ENCODE measurements around the gene TFF1.

The TFF1 gene

DNA sequence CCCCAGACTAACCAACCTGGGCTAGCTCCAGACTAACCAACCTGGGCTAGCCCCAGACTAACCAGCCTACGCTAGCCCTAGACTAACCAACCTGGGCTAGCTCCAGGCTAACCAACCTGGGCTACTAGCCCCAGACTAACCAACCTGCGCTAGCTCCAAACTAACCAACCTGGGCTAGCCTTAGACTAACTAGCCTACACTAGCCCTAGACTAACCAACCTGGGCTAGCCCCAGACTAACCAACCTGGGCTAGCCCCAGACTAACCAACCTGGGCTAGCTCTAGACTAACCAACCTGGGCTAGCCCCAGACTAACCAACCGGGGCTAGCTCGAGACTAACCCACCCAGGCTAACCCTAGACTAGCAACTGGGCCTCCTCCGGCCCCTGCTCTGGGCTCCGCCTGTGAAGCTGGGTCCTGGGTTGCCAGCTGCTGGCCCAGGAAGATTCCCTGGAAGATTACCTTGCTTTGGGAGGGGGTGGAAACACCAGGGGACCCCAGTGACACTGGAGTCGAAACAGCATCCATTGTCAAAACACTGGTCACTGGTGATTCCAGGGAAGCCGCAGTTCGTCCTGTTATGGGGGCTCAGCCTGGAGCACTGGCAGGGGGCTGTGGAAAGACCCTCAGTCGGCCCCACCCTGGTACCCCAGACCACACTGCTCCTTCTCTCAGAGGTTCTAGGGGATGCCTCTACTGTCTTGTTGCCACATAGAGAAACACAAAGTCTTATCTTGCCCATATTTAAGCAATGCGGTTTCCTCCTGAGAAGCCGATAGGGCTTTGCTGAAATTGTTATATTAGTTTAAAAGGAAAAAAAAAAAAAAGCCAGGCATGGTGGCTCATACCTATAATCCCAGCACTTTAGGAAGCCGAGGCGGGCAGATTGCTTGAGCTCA lies 16.7 kb downstream of the TFF1 start:
- ChIA-PET POLR2A (no interaction called here), CTCF (no interaction called here)
- DNase-seq (ENCODE audit: low read depth, low spot score), result no peak
- H3K4me3 ChIP-seq (ENCODE audit: low read depth, low read length), result no peak overlapping the region
- TF ChIP-seq, protein P1, sequence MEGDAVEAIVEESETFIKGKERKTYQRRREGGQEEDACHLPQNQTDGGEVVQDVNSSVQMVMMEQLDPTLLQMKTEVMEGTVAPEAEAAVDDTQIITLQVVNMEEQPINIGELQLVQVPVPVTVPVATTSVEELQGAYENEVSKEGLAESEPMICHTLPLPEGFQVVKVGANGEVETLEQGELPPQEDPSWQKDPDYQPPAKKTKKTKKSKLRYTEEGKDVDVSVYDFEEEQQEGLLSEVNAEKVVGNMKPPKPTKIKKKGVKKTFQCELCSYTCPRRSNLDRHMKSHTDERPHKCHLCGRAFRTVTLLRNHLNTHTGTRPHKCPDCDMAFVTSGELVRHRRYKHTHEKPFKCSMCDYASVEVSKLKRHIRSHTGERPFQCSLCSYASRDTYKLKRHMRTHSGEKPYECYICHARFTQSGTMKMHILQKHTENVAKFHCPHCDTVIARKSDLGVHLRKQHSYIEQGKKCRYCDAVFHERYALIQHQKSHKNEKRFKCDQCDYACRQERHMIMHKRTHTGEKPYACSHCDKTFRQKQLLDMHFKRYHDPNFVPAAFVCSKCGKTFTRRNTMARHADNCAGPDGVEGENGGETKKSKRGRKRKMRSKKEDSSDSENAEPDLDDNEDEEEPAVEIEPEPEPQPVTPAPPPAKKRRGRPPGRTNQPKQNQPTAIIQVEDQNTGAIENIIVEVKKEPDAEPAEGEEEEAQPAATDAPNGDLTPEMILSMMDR (IDR thresholded peaks at IDR 0.05; ENCODE audit: insufficient read depth, low read length, missing control alignments), result no peak

DNA sequence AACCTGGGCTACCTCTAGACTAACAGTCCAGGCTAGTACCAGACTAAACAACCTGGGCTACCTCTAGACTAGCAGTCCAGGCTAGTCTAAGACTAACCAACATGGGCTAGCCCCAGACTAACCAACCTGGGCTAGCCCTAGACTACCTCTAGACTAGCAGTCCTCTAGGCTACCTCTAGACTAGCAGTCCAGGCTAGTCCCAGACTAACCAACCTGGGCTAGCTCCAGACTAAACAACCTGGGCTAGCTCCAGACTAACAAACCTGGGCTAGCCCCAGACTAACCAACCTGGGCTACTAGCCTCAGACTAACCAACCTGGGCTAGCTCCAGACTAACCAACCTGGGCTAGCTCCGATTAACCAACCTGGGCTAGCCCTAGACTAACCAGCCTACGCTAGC lies 17.6 kb downstream of the TFF1 start:
- H3K4me3 ChIP-seq (ENCODE audit: low read depth, low read length), result no peak overlapping the region
- CTCF ChIA-PET, result no interaction called here
- POLR2A ChIA-PET, result no interaction called here
- TF ChIP-seq, protein P1 (IDR thresholded peaks at IDR 0.05; ENCODE audit: insufficient read depth, low read length, missing control alignments), result no peak
- DNase-seq (ENCODE audit: low read depth, low spot score), result no peak

DNA sequence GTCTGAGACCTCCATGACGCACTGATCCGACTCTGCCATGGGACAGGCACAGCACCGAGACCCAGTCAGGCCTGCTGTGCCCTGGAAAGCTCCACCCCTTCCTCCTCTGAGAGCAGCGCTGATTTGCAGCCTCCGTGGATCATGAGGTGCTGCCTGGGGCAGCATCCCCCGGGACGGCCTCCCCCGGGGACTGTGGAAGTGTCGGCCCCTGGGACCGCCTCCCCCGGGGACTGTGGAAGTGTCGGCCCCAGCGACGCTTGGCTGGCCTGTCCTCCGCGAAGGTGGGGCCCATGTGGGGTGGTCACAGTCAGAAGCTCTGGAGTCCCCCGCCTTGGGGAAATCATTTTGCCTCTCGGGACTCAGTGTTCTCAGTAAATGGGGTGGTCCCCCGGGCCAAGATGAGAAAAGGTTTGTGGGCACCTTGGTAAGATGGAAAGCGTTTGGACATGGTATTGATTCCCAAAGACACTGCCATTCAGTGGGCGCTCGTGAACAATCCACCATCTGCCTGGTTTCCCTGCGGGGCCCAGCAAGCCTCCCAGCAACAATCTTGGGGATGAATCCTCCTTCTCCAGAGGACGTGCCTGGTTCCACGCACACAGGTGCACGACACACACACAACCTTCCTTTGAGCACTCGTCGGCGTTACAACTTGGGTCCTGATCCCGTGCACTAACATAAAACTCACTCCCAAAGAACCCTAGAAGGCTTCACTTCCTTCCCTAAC lies 18.6 kb downstream of the TFF1 start:
- POLR2A ChIA-PET, result no interaction called here
- no peak for DNase-seq (ENCODE audit: low read depth, low spot score)
- no peak overlapping the region for H3K4me3 ChIP-seq (ENCODE audit: low read depth, low read length)
- CTCF ChIA-PET, result no interaction called here
- TF ChIP-seq, protein P1 (IDR thresholded peaks at IDR 0.05; ENCODE audit: insufficient read depth, low read length, missing control alignments), result no peak

DNA sequence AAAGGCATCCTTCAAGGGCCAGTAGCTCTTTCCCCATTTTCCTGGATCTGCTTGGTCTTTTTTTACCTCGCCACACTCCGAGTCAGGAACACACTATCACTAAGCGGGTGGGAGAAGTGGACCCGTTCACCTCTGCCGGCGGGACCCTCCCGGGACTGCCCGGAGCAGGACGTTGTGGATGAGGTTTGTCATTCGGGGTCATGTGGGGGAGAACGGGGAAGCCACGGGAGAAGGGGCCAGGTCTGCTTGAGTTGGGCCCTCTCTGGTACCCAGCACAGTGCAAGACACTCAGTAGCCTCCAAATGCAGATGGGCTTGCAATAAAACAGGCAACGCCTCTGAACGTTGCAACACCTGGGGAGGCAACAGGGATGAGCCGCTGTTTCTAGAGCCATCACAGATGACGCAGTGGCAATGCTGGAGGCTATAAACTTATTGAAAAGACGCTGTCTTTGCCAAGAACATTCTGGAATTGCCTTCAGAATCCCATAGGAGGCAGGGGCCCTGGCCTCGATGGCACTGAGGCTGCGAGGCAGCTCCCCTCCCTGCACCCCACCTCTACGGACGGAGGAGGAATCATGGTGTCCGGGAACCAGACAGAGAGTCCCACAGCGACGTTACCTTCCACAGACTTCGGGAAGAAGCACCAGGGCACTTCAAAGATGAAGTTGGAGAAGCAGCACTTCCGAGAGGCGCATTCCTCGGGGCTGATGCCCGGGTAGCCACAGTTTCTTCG lies 19.3 kb downstream of the TFF1 start:
- ChIA-PET POLR2A (no interaction called here), CTCF (no interaction called here)
- no peak for DNase-seq (ENCODE audit: low read depth, low spot score)
- TF ChIP-seq, protein P1 (IDR thresholded peaks at IDR 0.05; ENCODE audit: insufficient read depth, low read length, missing control alignments), result no peak
- no peak overlapping the region for H3K4me3 ChIP-seq (ENCODE audit: low read depth, low read length)

DNA sequence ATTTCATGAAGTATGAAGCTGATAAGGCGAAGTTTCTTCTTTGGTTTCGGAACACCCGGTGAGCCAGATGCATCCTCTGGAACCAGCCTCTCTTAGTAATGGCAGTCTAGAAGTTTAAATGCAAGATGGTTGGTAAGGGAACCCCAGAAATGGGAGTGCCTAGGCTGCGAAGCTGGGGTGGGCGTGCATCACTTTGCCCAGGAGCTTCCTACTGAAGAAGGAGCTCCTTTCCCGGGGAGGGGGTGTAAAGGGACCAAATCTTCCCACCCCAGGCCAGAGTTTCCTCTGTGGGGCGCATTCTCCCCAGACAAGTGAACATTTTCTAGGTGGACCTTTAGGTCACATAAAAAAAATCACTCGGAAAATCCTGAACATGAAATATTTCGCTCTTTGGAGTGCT lies 19.9 kb downstream of the TFF1 start:
- ChIA-PET CTCF (no interaction called here), POLR2A (no interaction called here)
- DNase-seq (ENCODE audit: low read depth, low spot score), result no peak
- H3K4me3 ChIP-seq (ENCODE audit: low read depth, low read length), result no peak overlapping the region
- TF ChIP-seq, protein P1 (IDR thresholded peaks at IDR 0.05; ENCODE audit: insufficient read depth, low read length, missing control alignments), result no peak

DNA sequence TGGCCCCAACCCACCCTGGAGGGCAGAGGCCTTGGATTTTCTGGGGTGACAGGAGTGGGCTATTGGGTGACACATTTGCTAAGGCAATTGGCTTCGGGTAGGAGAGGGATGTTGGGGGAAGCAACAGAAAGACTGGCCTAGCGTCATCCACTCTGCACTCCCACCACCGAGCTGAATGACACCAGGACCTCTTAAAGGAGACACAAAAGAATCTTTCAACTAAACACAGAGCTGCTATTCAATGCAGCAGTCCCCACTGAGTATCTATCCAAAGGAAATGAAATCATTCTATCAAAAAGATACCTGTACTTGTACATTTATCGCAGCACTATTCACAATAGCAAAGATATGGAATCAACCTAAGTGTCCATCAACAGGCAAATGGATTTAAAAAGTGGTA lies 21.7 kb downstream of the TFF1 start:
- DNase-seq (ENCODE audit: low read depth, low spot score), result no peak
- ChIA-PET POLR2A (no interaction called here), CTCF (no interaction called here)
- no peak overlapping the region for H3K4me3 ChIP-seq (ENCODE audit: low read depth, low read length)
- TF ChIP-seq, protein P1 (IDR thresholded peaks at IDR 0.05; ENCODE audit: insufficient read depth, low read length, missing control alignments), result no peak

Measured in AG04449 (cell line).